Measurements from ENCODE around the gene BATF3.

Gene BATF3

DNA sequence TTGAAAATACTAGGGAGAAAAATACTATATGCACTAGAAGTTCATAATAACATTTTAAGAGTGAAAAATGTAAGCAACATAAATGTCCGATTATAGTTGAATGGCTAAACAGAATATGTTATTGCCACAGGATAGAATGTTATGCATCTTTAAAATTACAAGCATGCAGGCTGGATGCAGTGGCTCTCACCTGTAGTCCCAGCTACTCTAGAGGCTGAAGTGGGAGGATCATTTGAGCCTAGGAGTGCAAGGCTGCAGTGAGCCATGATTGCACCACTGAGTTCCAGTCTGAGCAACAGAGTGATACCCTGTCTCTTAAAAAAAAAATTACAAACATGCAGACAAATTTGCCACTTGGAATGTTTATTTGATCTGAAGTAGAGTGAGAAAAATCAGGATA lies 3.0 kb upstream of the BATF3 start:
- H3K4me3 ChIP-seq (ENCODE audit: low read depth, low read length): no peak overlapping the region
- TF ChIP-seq, protein P1, sequence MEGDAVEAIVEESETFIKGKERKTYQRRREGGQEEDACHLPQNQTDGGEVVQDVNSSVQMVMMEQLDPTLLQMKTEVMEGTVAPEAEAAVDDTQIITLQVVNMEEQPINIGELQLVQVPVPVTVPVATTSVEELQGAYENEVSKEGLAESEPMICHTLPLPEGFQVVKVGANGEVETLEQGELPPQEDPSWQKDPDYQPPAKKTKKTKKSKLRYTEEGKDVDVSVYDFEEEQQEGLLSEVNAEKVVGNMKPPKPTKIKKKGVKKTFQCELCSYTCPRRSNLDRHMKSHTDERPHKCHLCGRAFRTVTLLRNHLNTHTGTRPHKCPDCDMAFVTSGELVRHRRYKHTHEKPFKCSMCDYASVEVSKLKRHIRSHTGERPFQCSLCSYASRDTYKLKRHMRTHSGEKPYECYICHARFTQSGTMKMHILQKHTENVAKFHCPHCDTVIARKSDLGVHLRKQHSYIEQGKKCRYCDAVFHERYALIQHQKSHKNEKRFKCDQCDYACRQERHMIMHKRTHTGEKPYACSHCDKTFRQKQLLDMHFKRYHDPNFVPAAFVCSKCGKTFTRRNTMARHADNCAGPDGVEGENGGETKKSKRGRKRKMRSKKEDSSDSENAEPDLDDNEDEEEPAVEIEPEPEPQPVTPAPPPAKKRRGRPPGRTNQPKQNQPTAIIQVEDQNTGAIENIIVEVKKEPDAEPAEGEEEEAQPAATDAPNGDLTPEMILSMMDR (IDR thresholded peaks at IDR 0.05; ENCODE audit: low read depth, low read length, missing control alignments): no peak
- no peak for DNase-seq (ENCODE audit: low read depth)

DNA sequence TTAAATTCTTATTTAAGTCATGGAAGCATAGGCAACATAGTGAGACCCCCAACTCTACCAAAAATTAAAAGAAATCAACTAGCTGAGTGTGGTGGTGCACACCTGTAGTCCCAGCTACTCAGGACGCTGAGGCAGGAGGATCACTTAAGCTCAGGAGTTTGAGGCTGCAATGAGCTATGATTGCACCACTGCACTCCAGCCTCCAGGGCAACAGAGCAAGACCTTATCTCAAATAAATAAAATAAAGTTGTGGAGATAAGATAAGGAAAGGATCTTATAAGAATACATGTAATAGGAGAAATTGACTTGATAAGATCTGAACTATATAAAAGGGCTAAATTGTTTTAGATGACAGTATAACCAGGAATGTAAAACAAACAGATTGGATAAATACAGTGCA lies 2.3 kb upstream of the BATF3 start:
- no peak overlapping the region for H3K4me3 ChIP-seq (ENCODE audit: low read depth, low read length)
- DNase-seq (ENCODE audit: low read depth): no peak
- TF ChIP-seq, protein P1 (IDR thresholded peaks at IDR 0.05; ENCODE audit: low read depth, low read length, missing control alignments): no peak

DNA sequence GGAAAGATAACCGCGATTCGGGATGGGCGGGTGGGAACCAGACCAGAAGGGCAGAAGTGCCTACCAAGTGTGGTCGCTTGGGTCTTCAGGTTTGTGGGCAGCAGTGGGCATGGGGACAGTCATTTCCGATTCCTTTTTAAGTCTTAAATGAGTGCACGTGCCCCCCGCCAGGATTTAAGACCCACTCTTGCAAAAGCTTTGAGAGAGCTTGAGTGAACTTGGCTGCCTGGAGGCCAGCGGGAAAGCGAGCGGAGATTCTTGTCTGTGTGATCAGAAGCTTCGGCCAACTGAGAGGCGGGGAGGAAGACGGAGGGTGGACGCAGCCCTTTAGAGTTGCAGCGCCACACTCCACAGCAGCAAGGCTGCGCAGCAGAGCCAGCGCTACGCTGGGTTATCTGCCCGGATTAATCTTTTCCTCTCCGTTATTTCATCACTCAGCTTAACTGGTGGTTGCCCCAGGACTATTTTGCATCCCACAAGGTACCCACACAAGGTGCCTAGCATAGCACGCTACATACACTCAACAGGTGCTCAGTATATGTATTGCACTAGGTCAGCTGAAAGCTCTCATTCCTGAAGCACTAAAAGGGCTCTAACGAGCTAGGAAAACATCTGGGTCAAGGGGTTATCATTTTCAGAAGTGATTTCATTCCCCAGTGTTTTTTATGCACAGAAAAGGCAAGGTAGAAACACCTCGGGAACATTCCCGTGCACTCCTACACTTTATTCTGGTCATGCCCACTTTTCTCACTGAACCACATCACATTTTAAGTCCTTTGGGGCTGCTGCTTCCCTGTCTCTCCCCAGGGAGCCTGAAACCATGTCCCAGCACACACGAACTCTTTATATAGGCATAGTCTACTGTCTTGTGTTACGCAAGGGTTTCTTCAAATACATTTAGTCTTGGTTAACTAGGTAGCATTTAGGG lies 1.5 kb upstream of the BATF3 start:
- no peak for DNase-seq (ENCODE audit: low read depth)
- TF ChIP-seq, protein P1 (IDR thresholded peaks at IDR 0.05; ENCODE audit: low read depth, low read length, missing control alignments): peak; percentile 16
- H3K4me3 ChIP-seq (ENCODE audit: low read depth, low read length): peak overlapping the region; percentile 64

DNA sequence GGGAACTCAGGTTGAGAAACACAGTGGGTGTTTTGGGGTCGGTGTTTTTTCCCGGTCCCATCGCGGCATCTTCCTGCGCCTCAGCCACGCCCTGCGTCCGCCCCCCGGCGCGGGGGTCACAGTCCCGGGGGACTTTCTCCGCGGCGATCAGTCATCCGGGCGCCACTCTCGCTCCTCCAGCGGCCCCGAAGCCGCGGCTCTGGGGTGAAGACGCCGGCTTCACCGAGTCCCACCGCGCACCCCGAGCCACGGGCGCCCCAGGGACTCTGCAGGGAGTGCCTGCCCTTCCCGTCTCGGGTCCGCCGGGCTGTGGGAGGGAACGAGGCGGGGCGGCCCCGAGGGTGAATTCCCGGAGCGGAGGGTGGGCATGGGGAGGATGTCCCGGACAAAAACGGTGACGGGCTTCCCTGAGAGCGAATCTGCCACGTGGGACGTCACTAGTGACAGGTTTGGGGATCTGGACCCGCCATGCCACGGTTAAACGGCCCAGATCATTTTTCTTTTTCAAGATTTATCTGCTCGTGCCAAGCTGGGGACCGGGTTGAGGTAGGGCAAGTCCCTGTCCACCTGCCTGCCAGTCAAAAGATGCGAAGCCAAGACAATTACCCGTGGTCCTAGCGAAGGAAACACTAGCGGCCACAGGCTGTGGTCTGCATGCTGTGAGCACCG lies 717 bp upstream of the BATF3 start:
- TF ChIP-seq, protein P1 (IDR thresholded peaks at IDR 0.05; ENCODE audit: low read depth, low read length, missing control alignments): no peak
- DNase-seq (ENCODE audit: low read depth): no peak
- peak overlapping the region; percentile 64 for H3K4me3 ChIP-seq (ENCODE audit: low read depth, low read length)

DNA sequence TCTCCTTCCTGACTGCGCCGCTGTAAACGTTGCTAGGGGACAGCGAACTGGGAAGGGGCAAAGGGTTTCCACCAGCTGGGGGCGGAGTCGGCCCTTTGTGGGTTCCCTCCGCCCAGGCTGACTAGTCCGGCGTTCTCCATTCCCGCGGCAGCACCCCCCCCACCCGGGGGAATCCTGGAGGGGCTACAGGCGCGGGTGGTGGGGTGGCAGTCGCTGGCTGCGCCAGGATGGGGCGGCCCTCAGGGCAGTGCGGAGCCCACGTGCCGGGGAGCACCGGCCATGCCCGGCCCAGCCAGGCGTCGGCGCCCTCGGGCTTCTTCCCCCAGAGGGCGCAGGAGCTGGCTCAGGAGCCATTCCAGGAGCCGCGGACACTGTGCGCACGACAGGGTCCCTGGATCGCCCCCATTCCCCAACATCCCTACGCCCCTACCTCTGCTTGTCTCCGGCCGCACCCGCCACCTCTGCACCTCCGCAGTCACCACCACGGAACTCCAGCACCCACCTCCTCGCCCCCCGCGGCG lies 476 bp downstream of the BATF3 start:
- TF ChIP-seq, protein P1 (IDR thresholded peaks at IDR 0.05; ENCODE audit: low read depth, low read length, missing control alignments): peak; percentile 74

DNA sequence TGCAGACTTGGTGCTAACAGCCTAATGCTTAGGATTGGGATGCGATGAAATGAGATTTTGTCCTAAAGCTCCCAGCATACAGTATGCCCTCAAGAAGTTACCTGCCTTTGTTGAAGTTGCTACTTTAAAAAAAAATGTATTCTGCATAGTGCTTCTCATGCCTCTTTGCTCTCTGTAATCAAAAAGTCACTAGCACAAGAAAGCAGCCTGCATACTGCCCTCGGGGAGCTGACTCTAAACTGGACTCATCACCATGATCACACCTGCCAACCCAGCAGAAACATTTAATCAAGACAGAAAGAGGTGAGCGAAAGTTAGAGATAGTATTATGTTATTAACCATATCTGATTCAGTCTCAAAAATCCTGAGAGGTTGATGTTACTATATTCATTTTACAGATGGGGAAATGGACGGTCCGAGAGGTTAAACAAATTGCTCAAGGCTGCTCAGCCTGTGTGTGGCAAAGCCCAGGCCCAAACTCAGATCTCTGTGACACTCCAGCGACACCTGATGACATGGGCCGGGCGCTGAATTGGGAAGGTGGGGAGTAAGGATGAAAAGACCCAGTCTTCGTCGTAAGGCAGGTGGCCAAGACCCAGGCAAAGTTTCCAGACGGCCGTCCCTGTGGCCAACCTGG lies 1.1 kb downstream of the BATF3 start:
- TF ChIP-seq, protein P1 (IDR thresholded peaks at IDR 0.05; ENCODE audit: low read depth, low read length, missing control alignments): no peak
- H3K4me3 ChIP-seq (ENCODE audit: low read depth, low read length): peak overlapping the region; percentile 64
- DNase-seq (ENCODE audit: low read depth): no peak

More for the DNA sequence above, 476 bp downstream of the BATF3 start:
- peak overlapping the region; percentile 64 for H3K4me3 ChIP-seq (ENCODE audit: low read depth, low read length)
- DNase-seq (ENCODE audit: low read depth): no peak
